ENCODE measurements around the gene NLK.
"Not testable (repeated sequence)": the region's sequence is repeated elsewhere in the genome, so short reads cannot be mapped to it uniquely, and the experiment has no call there.

NLK gene

DNA sequence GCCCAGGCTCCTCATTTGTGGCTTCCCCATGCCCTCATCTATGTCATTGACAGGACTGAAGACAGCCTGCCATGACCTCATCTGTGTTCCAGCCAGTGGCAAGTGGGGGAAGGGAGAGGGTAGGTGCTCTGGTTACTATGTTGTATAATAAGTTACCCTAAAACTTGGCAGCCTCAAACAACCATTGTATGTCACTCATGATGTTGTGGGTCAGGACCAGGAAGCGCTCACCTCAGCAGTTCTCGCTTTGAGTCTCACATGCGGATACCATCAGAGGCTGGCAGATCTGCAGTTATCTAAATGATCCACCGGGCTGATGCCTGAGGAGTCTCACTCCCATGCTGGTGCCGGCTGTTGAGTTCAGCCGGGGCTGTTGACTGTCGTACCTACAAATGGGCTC is 187.5 kb downstream of the NLK start:
- H3K4me1 ChIP-seq (ENCODE audit: control extremely low read depth in 1 of 4, control insufficient read depth in 4 of 4, insufficient read depth in 4 of 4, low read length in 3 of 4), result peaks cover 0 to 19% (median 18%) of the 10 kb centered on the region in 4 experiments
- 57% methylated on average over 7 of the region's 7 CpGs for WGBS (ENCODE audit: insufficient coverage)
- peak in 1 of 3 donors; percentile 39 for DNase-seq
- CTCF ChIA-PET, result interaction anchor here (0.8 to 3.3 kb wide), 4 partner anchors 9 to 424 kb away, joined by 3 to 8 read pairs (median 4); no protein-coding TSS in a partner anchor
- no peaks in the 10 kb centered on the region for H3K36me3 ChIP-seq (ENCODE audit: control insufficient read depth in 4 of 4, insufficient read depth in 4 of 4, low read length in 3 of 4)
- H3K4me3 ChIP-seq (ENCODE audit: control insufficient read depth in 1 of 7, extremely low read depth in 1 of 7, insufficient read depth in 4 of 7, low read depth in 2 of 7, low read length in 6 of 7), result no peak overlapping the region
- H3K9me3 ChIP-seq (ENCODE audit: control extremely low read depth in 1 of 5, control insufficient read depth in 4 of 5, insufficient read depth in 2 of 5, low read depth in 1 of 5, low read length in 4 of 5), result no peaks in the 10 kb centered on the region
- no peak overlapping the region for H3K27ac ChIP-seq (ENCODE audit: insufficient read depth in 1 of 2, low read depth in 1 of 2, low read length in 2 of 2, poor library complexity in 1 of 2, severe bottlenecking in 2 of 2)
- POLR2A ChIA-PET, result interaction anchor here (0.6 kb wide), 1 partner anchor 13 kb away, joined by 3 read pairs; no protein-coding TSS in a partner anchor
- H3K27me3 ChIP-seq (replicated peaks in 2 of 5; ENCODE audit: control insufficient read depth in 4 of 5, insufficient read depth in 5 of 5, low read length in 4 of 5), result peaks cover 3 to 44% (median 23%) of the 10 kb centered on the region in 5 experiments

DNA sequence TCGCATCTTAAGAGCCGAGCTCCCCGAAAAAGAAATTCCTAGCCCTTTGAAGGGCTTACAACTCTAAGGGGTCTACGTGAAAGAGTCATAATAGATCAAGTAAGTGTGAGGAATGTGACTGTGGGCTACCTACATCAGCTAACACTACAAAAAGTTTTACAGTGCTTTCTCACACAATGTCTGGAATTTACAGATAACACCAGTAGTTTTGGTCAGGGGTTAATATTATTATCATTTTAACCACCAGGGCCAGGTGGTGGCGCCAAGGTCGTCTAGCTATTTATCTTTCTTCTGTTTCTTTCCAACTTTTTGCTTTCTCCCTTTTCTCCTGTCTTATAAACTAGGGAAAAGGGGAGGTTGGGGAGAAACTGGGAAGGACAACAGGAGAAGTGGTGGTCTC is 188.1 kb downstream of the NLK start:
- Histone ChIP-seq H3K27me3 (replicated peaks in 2 of 5; ENCODE audit: control insufficient read depth in 4 of 5, insufficient read depth in 5 of 5, low read length in 4 of 5) (peaks cover 3 to 44% (median 23%) of the 10 kb centered on the region in 5 experiments), H3K4me1 (ENCODE audit: control extremely low read depth in 1 of 4, control insufficient read depth in 4 of 4, insufficient read depth in 4 of 4, low read length in 3 of 4) (peaks cover 0 to 19% (median 18%) of the 10 kb centered on the region in 4 experiments)
- H3K36me3 ChIP-seq (ENCODE audit: control insufficient read depth in 4 of 4, insufficient read depth in 4 of 4, low read length in 3 of 4); POLR2A ChIA-PET; H3K9me3 ChIP-seq (ENCODE audit: control extremely low read depth in 1 of 5, control insufficient read depth in 4 of 5, insufficient read depth in 2 of 5, low read depth in 1 of 5, low read length in 4 of 5); H3K27ac ChIP-seq (ENCODE audit: insufficient read depth in 1 of 2, low read depth in 1 of 2, low read length in 2 of 2, poor library complexity in 1 of 2, severe bottlenecking in 2 of 2); H3K4me3 ChIP-seq (ENCODE audit: control insufficient read depth in 1 of 7, extremely low read depth in 1 of 7, insufficient read depth in 4 of 7, low read depth in 2 of 7, low read length in 6 of 7): not testable (repeated sequence)
- CTCF ChIA-PET, result interaction anchor here (2.1 to 3.3 kb wide), 2 partner anchors 10 to 20 kb away, joined by 6 to 8 read pairs; no protein-coding TSS in a partner anchor
- no CpG with 5 or more reads among the region's 6 CpGs for WGBS (ENCODE audit: insufficient coverage)
- peak in 1 of 3 donors; percentile 53 for DNase-seq

DNA sequence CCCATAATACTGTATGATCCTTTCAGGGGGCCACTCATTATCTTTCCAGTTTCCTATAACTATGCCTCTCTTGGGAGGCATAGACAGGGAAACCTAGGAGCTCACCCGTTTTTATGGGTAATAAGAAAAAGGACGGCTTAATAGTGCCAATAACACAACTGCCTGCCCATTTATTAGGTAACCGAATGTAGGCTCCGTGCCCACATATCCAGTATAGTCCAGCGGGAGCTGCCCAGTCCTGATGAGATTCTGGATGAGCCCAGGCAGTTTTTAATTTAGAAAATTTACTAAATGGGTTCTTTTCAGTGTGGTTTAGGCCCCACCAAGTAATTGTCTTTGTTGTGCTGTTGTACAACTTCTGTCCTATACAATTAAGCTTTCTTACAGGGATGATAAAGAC is 189.1 kb downstream of the NLK start:
- DNase-seq; POLR2A ChIA-PET; H3K4me3 ChIP-seq (ENCODE audit: control insufficient read depth in 1 of 7, extremely low read depth in 1 of 7, insufficient read depth in 4 of 7, low read depth in 2 of 7, low read length in 6 of 7); H3K36me3 ChIP-seq (ENCODE audit: control insufficient read depth in 4 of 4, insufficient read depth in 4 of 4, low read length in 3 of 4); H3K9me3 ChIP-seq (ENCODE audit: control extremely low read depth in 1 of 5, control insufficient read depth in 4 of 5, insufficient read depth in 2 of 5, low read depth in 1 of 5, low read length in 4 of 5); H3K27ac ChIP-seq (ENCODE audit: insufficient read depth in 1 of 2, low read depth in 1 of 2, low read length in 2 of 2, poor library complexity in 1 of 2, severe bottlenecking in 2 of 2): not testable (repeated sequence)
- CTCF ChIA-PET, result interaction anchor here (1.0 to 3.3 kb wide), 4 partner anchors 9 to 99 kb away, joined by 3 to 8 read pairs (median 4); no protein-coding TSS in a partner anchor
- Histone ChIP-seq H3K27me3 (replicated peaks in 2 of 5; ENCODE audit: control insufficient read depth in 4 of 5, insufficient read depth in 5 of 5, low read length in 4 of 5) (peaks cover 3 to 40% (median 17%) of the 10 kb centered on the region in 5 experiments), H3K4me1 (ENCODE audit: control extremely low read depth in 1 of 4, control insufficient read depth in 4 of 4, insufficient read depth in 4 of 4, low read length in 3 of 4) (peaks cover 0 to 19% (median 18%) of the 10 kb centered on the region in 4 experiments)
- no CpG with 5 or more reads among the region's 5 CpGs for WGBS (ENCODE audit: insufficient coverage)

DNA sequence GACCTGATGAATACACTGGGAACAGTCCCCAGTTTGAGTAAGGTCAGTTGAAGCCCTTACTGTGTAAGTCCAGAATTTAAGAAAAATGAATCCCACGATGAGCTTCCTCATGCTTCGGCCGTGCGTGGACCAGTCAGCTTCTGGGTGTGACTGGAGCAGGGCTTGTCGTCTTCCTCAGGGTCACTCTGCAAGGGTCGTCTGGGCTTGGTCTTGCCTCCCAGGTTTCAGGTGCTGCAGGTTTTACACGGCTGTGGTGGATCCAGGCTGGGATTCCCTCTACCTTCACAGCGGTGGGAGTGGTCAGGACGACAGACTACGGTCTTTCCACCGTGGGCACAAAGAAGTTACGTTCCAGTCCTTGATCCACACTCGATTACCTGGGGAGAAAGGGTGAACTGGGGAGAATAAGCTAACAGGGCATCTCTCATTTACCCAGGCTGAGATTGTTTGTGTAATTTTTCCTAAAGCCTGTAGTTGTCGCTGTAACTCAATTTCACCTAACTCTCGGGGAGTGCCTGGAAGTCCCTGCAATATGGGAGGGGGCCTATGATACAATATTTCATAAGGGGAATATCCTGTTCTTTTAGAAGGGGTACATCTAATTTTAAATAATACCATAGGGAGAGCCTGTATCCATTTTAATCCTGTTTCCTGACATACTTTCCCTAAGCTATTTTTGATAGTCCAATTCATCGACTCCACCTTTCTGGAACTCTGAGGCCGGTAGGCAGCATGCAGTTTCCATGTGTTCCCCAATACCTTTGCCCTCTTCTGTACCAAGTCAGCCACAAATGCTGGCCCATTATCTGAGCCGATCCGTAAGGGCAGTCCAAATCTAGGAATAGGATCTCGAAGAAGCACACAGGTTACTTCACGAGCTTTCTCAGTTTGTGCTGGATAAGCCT is 190.7 kb downstream of the NLK start:
- H3K9me3 ChIP-seq (ENCODE audit: control extremely low read depth in 1 of 5, control insufficient read depth in 4 of 5, insufficient read depth in 2 of 5, low read depth in 1 of 5, low read length in 4 of 5); H3K4me3 ChIP-seq (ENCODE audit: control insufficient read depth in 1 of 7, extremely low read depth in 1 of 7, insufficient read depth in 4 of 7, low read depth in 2 of 7, low read length in 6 of 7); H3K4me1 ChIP-seq (ENCODE audit: control extremely low read depth in 1 of 4, control insufficient read depth in 4 of 4, insufficient read depth in 4 of 4, low read length in 3 of 4); POLR2A ChIA-PET; H3K27ac ChIP-seq (ENCODE audit: insufficient read depth in 1 of 2, low read depth in 1 of 2, low read length in 2 of 2, poor library complexity in 1 of 2, severe bottlenecking in 2 of 2); H3K36me3 ChIP-seq (ENCODE audit: control insufficient read depth in 4 of 4, insufficient read depth in 4 of 4, low read length in 3 of 4): not testable (repeated sequence)
- peaks cover 3 to 24% (median 11%) of the 10 kb centered on the region in 5 experiments for H3K27me3 ChIP-seq (replicated peaks in 2 of 5; ENCODE audit: control insufficient read depth in 4 of 5, insufficient read depth in 5 of 5, low read length in 4 of 5)
- CTCF ChIA-PET, result interaction anchor here (0.9 to 1.3 kb wide), 5 partner anchors 12 to 435 kb away, joined by 3 to 4 read pairs (median 3); no protein-coding TSS in a partner anchor
- WGBS (ENCODE audit: insufficient coverage), result 89% methylated on average over 11 of the region's 21 CpGs
- DNase-seq, result peak in 1 of 3 donors; percentile 28

DNA sequence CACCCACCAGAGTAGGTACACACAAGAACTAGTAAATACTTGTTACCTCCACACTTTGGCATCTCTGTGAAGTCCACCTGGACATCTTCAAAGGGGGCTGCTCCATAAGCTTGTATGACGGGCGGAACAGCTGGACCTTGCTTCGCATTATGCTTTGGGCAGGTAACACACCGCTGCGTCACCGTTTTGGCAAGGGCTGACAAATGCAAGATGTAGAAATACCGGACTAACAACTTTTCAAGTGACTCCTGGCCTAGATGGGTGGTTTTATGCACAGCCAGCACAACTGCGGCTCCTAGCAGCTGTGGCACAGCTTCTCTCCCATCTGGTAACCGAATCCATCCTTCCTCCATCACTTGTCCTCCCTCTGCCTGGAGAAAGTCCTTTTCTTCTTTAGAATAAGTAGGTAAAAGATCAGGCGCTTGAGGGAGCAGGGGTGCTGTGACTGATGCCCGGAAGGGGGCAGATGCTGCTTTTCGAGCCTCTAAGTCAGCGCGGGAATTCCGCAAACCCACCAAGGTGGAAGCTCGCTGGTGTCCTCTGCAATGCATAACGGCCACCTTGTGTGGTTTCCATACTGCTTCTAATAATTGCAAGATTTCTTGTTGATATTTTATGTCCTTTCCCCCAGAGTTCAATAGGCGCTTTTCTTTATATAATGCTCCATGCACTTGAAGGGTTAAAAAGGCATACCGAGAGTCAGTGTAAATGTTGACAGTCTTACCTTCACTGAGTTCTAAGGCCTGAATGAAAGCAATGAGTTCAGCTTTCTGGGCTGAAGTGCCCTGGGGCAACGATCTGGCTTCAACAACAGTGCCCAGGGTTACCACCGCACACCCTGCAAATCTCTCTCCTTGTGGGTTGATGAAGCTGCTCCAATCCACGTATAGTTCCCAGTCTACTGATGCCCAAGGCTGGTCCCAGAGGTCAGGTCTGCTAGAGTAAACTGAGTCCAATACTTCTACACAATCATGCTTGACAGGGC is 191.7 kb downstream of the NLK start:
- H3K27ac ChIP-seq (ENCODE audit: insufficient read depth in 1 of 2, low read depth in 1 of 2, low read length in 2 of 2, poor library complexity in 1 of 2, severe bottlenecking in 2 of 2); H3K9me3 ChIP-seq (ENCODE audit: control extremely low read depth in 1 of 5, control insufficient read depth in 4 of 5, insufficient read depth in 2 of 5, low read depth in 1 of 5, low read length in 4 of 5); DNase-seq; H3K36me3 ChIP-seq (ENCODE audit: control insufficient read depth in 4 of 4, insufficient read depth in 4 of 4, low read length in 3 of 4); H3K4me3 ChIP-seq (ENCODE audit: control insufficient read depth in 1 of 7, extremely low read depth in 1 of 7, insufficient read depth in 4 of 7, low read depth in 2 of 7, low read length in 6 of 7); H3K4me1 ChIP-seq (ENCODE audit: control extremely low read depth in 1 of 4, control insufficient read depth in 4 of 4, insufficient read depth in 4 of 4, low read length in 3 of 4); POLR2A ChIA-PET: not testable (repeated sequence)
- whole genome bisulfite sequencing (ENCODE audit: insufficient coverage), result 90% methylated on average over 17 of the region's 22 CpGs
- H3K27me3 ChIP-seq (replicated peaks in 2 of 5; ENCODE audit: control insufficient read depth in 4 of 5, insufficient read depth in 5 of 5, low read length in 4 of 5), result peaks cover 2 to 15% (median 6%) of the 10 kb centered on the region in 5 experiments
- CTCF ChIA-PET, result interaction anchor here (0.9 to 1.3 kb wide), 4 partner anchors 11 to 436 kb away, joined by 3 to 4 read pairs (median 3); no protein-coding TSS in a partner anchor

DNA sequence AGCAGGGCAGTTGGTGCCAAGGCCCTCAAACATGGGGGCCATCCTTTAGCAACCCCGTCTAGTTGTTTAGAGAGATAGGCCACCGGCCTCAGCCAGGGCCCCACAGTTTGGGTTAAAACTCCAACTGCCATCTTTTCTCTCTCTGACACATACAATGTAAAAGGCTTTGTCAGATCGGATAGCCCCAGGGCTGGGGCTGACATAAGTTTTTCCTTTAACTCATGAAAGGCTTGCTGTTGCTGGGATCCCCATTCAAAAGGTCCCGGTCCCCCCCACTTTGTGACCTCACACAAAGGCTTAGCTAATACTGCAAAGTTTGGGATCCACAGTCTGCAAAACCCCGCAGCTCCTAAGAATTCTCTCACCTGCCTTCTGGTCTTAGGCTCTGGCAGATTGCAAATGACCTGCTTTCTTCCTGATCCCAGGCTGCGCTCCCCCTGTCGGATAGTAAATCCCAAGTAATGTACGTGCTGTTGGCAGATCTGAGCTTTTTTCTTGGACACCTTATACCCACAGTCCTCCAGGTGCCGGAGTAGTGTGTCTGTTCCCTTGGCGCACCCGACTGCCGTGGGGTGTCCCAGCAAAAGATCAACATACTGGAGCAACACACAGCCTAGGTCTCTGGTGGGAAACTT is 192.7 kb downstream of the NLK start:
- WGBS (ENCODE audit: insufficient coverage), result over 99% methylated on average over 9 of the region's 12 CpGs

More for the DNA sequence above, 192.7 kb downstream of the NLK start:
- H3K9me3 ChIP-seq (ENCODE audit: control extremely low read depth in 1 of 5, control insufficient read depth in 4 of 5, insufficient read depth in 2 of 5, low read depth in 1 of 5, low read length in 4 of 5); H3K4me1 ChIP-seq (ENCODE audit: control extremely low read depth in 1 of 4, control insufficient read depth in 4 of 4, insufficient read depth in 4 of 4, low read length in 3 of 4); H3K27ac ChIP-seq (ENCODE audit: insufficient read depth in 1 of 2, low read depth in 1 of 2, low read length in 2 of 2, poor library complexity in 1 of 2, severe bottlenecking in 2 of 2); H3K4me3 ChIP-seq (ENCODE audit: control insufficient read depth in 1 of 7, extremely low read depth in 1 of 7, insufficient read depth in 4 of 7, low read depth in 2 of 7, low read length in 6 of 7); H3K27me3 ChIP-seq (replicated peaks in 2 of 5; ENCODE audit: control insufficient read depth in 4 of 5, insufficient read depth in 5 of 5, low read length in 4 of 5); H3K36me3 ChIP-seq (ENCODE audit: control insufficient read depth in 4 of 4, insufficient read depth in 4 of 4, low read length in 3 of 4); DNase-seq: not testable (repeated sequence)
- POLR2A ChIA-PET, result interaction anchor here (0.5 kb wide), 1 partner anchor 675 kb away, joined by 3 read pairs; no protein-coding TSS in a partner anchor
- CTCF ChIA-PET, result interaction anchor here (0.6 to 1.1 kb wide), 4 partner anchors 12 to 35 kb away, joined by 3 read pairs; no protein-coding TSS in a partner anchor

All from common myeloid progenitor, CD34-positive (primary cell).